SKM-1 (cell line): ENCODE results near the gene CENPU.
A peak's percentile ranks its signal among the peaks of the same experiment; 100 is the strongest.
"Not testable (repeated sequence)": the region's sequence is repeated elsewhere in the genome, so short reads cannot be mapped to it uniquely, and the experiment has no call there.

ENCODE experiments used
- DNase-seq: peaks from one replicate; lab custom pipeline; 2025; ENCODE audit not compliant: unreplicated experiment; lab: John Stamatoyannopoulos, UW

Gene CENPU

GRCh38 chr4:184733654-184734524 is at the start of gene CENPU:
Gene CENPU (minus strand): TSS chr4:184734096. CDS start chr4:184734062, 34 bp downstream.
- DNase-seq = peak; percentile 99

GRCh38 chr4:184782731-184783373 is 49.0 kb upstream of the CENPU start:
- DNase-seq = no peak

- DNase-seq = not testable (repeated sequence)
Measured at GRCh38 chr4:184779160-184779559, 45.3 kb upstream of the CENPU start.

- no peak for DNase-seq
Measured at GRCh38 chr4:184778325-184778724, 44.4 kb upstream of the CENPU start.

GRCh38 chr4:184776821-184777220 is 42.9 kb upstream of the CENPU start:
- DNase-seq = no peak

- DNase-seq = no peak
Measured at GRCh38 chr4:184775854-184776555, 42.1 kb upstream of the CENPU start.

- no peak for DNase-seq
Measured at GRCh38 chr4:184774152-184774551, 40.3 kb upstream of the CENPU start.

GRCh38 chr4:184771416-184771815 is 37.5 kb upstream of the CENPU start:
- DNase-seq = no peak

- DNase-seq = no peak
Measured at GRCh38 chr4:184769141-184769765, 35.4 kb upstream of the CENPU start.

GRCh38 chr4:184768296-184768695 is 34.4 kb upstream of the CENPU start:
- DNase-seq = no peak

GRCh38 chr4:184766446-184766845 is 32.5 kb upstream of the CENPU start:
- no peak for DNase-seq

GRCh38 chr4:184765473-184766340 is 31.8 kb upstream of the CENPU start:
- no peak for DNase-seq

GRCh38 chr4:184764601-184765000 is 30.7 kb upstream of the CENPU start:
- no peak for DNase-seq

- DNase-seq = no peak
Measured at GRCh38 chr4:184763150-184763780, 29.4 kb upstream of the CENPU start.

- no peak for DNase-seq
Measured at GRCh38 chr4:184762100-184762499, 28.2 kb upstream of the CENPU start.

GRCh38 chr4:184760681-184761080 is 26.8 kb upstream of the CENPU start:
- DNase-seq = no peak

GRCh38 chr4:184757810-184758209 is 23.9 kb upstream of the CENPU start:
- DNase-seq = no peak

GRCh38 chr4:184756399-184756798 is 22.5 kb upstream of the CENPU start:
- DNase-seq = no peak

- no peak for DNase-seq
Measured at GRCh38 chr4:184755278-184755677, 21.4 kb upstream of the CENPU start.
